Activated CD4-positive, alpha-beta T cell treated with anti-CD3 and anti-CD28 coated beads, Interleukin-2, Interleukin-4, amounts not matched to agents 100 ng/mL and 50 ng/mL, durations not matched to agents 16 hours and 8 hours (primary cell): ENCODE results near the gene PARN.
"Not testable (repeated sequence)": the region's sequence is repeated elsewhere in the genome, so short reads cannot be mapped to it uniquely, and the experiment has no call there.

Experiments used
- DNase-seq: peaks from one replicate; pipeline ENCODE4 v3.0.0-alpha.2; 2020; ENCODE audit warnings: low spot score

The PARN gene

DNA sequence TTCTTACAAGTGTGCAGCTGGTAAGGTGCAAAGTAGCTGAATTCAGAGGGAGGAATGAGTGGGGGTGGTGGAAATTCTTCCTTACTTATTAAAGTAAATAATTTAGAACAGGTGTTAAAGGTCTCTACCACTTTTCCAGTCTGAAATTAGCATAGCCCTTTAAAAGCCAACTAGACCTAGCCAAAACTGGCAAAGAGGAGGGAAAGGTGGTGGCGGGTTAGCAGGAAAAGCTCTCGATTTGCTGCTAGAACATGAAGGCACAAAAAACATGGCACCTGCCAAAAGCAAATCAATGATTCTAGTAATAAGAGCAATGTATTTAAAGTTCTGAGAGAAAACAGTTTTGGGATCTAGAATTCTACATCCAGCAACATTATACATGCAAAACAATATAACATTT is 157.7 kb downstream of the PARN start:
- DNase-seq = no peak

DNA sequence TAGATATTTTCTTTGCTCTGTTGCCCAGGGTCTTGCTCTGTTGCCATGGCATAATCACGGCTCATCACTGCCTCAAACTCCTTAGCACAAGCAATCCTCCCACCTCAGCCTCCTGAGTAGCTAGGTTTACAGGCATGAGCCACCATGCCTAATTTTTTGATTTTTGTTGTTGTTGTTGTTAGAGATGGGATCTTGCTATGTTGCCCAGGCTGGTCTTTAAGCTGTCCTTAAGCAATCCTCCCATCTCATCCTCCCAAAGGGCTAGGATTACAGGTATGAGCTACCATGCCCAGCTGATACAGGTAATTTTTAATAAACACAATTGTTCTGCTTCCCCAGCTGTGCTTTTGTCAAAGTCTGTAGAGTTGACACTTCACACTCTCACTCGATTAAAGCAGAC is 159.3 kb downstream of the PARN start:
- DNase-seq = no peak

DNA sequence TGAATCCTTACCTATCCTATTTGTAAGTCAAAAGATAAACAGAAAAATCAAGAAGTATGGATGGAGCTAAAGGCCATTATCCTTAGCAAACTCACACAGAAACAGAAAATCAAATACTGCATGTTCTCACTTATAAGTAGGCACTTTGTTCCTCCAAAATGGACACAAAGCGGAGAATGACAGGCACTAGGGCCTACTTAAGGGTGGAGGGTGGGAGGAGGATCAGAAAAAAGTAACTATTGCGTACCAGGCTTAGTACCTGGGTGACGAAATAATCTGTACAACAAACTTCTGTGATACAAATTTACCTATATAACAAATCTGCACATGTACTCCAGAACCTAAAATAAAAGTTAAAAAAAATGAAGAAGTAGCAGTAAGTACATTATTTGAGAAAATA is 164.3 kb downstream of the PARN start:
- no peak for DNase-seq

DNA sequence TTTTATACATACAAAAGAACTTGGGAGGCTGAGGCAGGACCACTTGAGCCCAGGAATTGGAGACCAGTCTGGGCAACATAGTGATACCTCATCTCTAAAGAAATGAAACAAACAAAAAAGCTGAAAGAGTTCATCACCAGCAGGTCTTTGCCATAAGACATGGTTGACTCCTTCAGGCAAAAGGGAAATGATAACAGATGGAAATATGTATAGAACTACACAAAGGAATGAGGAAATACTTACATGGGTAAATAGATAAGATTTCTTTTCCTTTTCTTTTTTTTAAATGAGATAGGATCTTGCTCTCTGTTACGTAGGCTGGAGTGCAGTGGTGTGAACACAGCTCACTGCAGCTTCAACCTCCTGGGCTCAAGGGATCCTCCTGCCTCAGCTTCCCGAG is 165.3 kb downstream of the PARN start:
- no peak for DNase-seq

- no peak for DNase-seq
Measured at GRCh38 chr16:14464192-14464591, 165.9 kb downstream of the PARN start.

DNA sequence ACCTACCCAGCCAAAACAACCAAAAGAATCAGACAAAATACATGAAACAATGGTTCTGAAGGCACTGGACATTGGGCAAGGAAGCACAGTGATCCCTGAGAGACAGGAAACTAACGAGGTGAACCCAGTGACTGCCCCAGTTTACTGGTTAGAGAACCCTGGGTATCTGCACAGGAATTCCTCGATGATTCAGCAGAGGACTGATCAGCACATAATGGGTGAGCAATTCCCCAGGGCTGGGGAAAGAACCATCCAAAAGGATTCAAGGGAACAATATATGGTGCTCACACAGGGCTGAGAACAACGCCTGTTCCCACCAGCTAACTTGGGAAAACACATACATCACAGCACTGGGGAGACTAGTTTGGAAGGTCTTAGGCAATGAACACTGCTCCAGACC is 167.2 kb downstream of the PARN start:
- no peak for DNase-seq

- no peak for DNase-seq
Measured at GRCh38 chr16:14460726-14461125, 169.3 kb downstream of the PARN start.

- DNase-seq = no peak
Measured at GRCh38 chr16:14458576-14458975, 171.5 kb downstream of the PARN start.

GRCh38 chr16:14456793-14457481 is 173.1 kb downstream of the PARN start:
- DNase-seq = no peak

- no peak for DNase-seq
Measured at GRCh38 chr16:14455573-14455972, 174.5 kb downstream of the PARN start.

DNA sequence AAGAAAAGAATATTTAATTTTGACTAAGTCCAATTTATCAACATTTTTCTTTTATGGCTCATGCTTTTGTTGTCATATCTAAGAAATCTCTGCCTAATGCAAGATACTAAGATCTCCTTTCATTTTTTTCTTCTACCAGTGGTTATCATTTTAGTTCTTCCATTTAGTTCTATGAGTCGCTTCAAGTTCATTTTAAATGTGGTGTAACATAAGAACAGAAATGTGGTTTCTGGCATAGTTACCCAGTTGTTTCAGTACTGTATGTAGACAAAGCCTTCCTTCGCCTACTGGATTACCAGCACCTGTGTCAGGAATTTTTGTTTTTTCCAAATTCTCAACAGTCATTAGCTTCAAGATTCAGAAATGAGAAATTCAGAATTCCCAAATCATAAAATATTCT is 175.7 kb downstream of the PARN start:
- no peak for DNase-seq

DNA sequence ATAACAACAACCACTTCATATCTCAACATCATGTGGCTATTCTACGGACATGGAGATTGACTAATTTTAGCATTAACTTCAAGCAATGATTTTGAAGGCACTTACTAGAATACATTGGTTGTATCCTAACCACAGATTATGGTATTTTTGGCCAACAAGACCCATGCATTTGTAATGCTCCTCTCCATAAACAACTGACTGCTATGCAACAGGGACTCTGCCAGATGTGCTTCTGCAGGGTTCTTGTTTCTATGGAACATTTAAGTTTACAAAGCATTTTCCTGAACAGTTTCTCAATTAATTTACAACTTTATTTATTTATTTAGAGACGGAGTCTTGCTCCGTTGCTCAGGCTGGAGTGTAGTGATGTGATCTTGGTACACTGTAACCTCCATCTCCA is 178.0 kb downstream of the PARN start:
- no peak for DNase-seq

- DNase-seq = no peak
Measured at GRCh38 chr16:14450846-14451245, 179.2 kb downstream of the PARN start.

GRCh38 chr16:14449790-14450480 is 180.1 kb downstream of the PARN start:
- DNase-seq = no peak

GRCh38 chr16:14449334-14449733 is 180.7 kb downstream of the PARN start:
- no peak for DNase-seq

DNA sequence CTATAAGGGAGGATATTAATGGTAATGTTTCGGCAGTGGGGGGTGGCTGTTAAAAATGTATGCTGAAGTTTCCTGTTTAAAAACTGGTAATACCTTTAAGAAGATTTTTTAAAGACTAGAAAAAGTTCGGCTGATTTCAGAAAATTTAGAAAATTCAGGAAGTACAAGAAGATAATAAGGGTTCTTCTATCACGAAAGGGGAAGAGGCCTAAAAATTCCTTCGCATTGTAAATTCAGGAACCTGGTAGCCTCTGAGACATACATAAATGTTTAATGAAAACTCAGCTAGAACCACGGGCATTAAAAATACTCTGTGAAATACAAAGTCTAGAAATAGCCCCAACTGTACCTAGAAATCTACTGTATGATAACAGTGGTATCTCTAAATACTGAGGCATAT is 181.2 kb downstream of the PARN start:
- DNase-seq = no peak

GRCh38 chr16:14447783-14448182 is 182.3 kb downstream of the PARN start:
- no peak for DNase-seq

DNA sequence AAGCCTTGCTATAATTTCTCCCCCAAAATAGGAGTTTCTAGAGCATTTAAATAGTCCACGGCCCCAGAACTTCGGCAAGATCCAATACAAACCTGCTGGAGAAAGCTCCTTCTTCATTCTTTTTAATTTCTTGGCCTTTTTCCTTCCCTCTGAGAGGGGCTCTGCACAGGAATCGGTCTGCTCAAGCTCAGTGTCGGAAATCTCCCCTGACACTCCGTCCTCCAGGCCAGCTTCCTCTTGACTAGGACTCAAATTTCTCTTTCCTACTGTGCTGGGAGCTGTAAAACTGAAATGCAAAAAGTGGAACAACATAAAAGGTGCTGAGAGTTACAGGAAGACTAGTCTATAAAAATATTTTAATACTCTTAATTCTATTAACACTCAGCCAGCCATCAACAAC is 183.3 kb downstream of the PARN start:
- DNase-seq = no peak

GRCh38 chr16:14445937-14446715 is 183.9 kb downstream of the PARN start:
- DNase-seq = no peak

- DNase-seq = no peak
Measured at GRCh38 chr16:14444979-14445810, 184.9 kb downstream of the PARN start.

- not testable (repeated sequence) for DNase-seq
Measured at GRCh38 chr16:14441533-14441932, 188.5 kb downstream of the PARN start.

DNA sequence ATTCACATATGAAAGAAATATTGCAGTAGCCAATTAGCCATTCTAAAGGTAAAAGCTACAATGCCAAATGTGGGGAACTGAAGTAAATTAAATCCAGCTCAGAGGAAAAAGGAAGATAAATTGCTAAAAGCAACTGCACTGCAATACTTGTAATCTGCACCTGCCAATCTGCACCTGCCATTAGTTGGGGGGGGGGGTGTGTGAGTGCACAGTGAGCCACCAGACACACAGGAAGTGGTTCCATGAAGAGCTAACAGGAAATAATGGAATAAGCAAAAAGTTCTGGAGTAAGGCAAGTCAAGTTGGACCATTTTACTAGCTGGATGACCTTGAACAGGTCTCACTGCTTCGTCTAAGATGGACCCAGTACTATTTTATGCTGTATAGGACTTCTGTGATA is 191.8 kb downstream of the PARN start:
- DNase-seq = no peak
